DMS114 treated with DMSO at 0.1 percent for 48 hours (cell line): ENCODE data around the gene CBARP.

Experiments used
- DNase-seq: peaks from one replicate; lab custom pipeline; 2025; ENCODE audit not compliant: unreplicated experiment; lab: John Stamatoyannopoulos, UW

CBARP gene

GRCh38 chr19:1237754-1238368 is at the start of gene CBARP:
Gene CBARP (minus strand): TSS chr19:1238005. CDS start chr19:1236100, 1,905 bp downstream.
- no peak for DNase-seq

GRCh38 chr19:1286487-1287353 is 48.9 kb upstream of the CBARP start:
- no peak for DNase-seq

- no peak for DNase-seq
Observed at GRCh38 chr19:1285737-1286360, 48.0 kb upstream of the CBARP start, which contains the start of gene EFNA2. Gene EFNA2 (plus strand): TSS chr19:1285873. CDS start chr19:1286169, 296 bp downstream.

GRCh38 chr19:1284979-1285736 is 47.4 kb upstream of the CBARP start:
- DNase-seq = no peak

GRCh38 chr19:1284293-1284978 is 46.6 kb upstream of the CBARP start:
- no peak for DNase-seq

GRCh38 chr19:1283917-1284292 is 46.1 kb upstream of the CBARP start:
- DNase-seq = no peak

- no peak for DNase-seq
Observed at GRCh38 chr19:1283207-1283916, 45.6 kb upstream of the CBARP start.

- no peak for DNase-seq
Observed at GRCh38 chr19:1282588-1283206, 44.9 kb upstream of the CBARP start.

GRCh38 chr19:1281569-1282287 is 43.9 kb upstream of the CBARP start:
- DNase-seq = no peak

GRCh38 chr19:1280636-1281568 is 43.1 kb upstream of the CBARP start:
- no peak for DNase-seq

GRCh38 chr19:1279782-1280341 is 42.1 kb upstream of the CBARP start:
- peak; percentile 56 for DNase-seq

GRCh38 chr19:1278713-1279660 is 41.2 kb upstream of the CBARP start:
- DNase-seq = no peak

GRCh38 chr19:1278074-1278473 is 40.3 kb upstream of the CBARP start:
- no peak for DNase-seq

- no peak for DNase-seq
Observed at GRCh38 chr19:1277061-1277460, 39.3 kb upstream of the CBARP start.

- DNase-seq = no peak
Observed at GRCh38 chr19:1276628-1277022, 38.8 kb upstream of the CBARP start.

GRCh38 chr19:1275976-1276627 is 38.3 kb upstream of the CBARP start:
- DNase-seq = no peak
